ENCODE results near the gene EME1.

The EME1 gene

DNA sequence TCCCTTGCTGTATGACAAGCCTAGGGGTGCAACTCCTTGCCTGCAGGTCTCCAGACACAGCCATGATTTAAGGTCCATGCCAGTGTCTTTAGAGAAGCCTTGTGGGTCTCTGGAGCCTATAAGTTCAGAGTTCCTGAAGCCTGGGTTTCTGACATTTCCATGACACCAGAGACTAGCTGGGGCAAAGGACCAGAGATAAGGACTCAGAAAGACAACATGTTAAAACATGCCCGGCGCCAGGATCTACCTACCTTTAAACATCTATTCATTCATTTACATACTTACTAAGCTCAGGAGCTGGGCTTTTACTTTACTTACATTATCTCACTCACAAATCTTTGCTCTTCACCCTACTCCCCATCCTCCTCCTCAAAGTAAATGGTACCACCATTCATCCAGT lies 1.5 kb upstream of the EME1 start:
- H3K36me3 ChIP-seq (ENCODE audit: control insufficient read depth, low read depth, low read length) = peaks cover 47% of the 10 kb centered on the region
- no peaks in the 10 kb centered on the region for H3K9me3 ChIP-seq (ENCODE audit: control insufficient read depth, low read depth, low read length)
- no peak overlapping the region for H3K9ac ChIP-seq (ENCODE audit: low read length)

DNA sequence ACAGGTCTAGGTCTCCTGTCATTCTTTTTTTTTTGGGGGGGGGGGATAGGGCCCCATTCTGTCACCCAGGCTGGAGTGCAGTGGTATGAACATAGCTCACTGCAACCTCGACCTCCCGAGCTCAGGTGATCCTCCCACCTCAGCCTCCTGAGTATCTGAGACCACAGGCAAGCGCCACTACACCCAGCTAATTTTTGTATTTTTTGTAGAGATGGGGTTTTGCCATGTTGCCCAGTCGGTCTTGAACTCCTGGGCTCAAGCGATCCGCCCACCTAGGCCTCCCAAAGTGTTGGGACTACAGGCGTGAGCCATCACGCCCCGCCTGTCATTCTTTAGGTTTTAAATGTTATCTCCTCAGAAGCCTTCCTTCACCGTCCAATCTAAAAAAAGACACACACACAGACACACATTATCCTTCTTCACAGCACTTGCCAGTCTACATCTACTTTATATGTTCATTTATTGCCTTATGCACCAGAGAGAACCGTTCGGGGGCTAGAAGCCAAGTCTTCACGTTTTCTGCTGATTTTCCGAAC lies 739 bp upstream of the EME1 start:
- Histone ChIP-seq H3K36me3 (ENCODE audit: control insufficient read depth, low read depth, low read length) (peaks cover 41% of the 10 kb centered on the region), H3K27ac (ENCODE audit: low read length) (peak overlapping the region; percentile 96), H3K27me3 (ENCODE audit: control insufficient read depth, insufficient read depth, low read length) (no peaks in the 10 kb centered on the region), H3K4me3 (ENCODE audit: low read length) (peak overlapping the region; percentile 99), H3K9ac (ENCODE audit: low read length) (peak overlapping the region; percentile 96), H3K9me3 (ENCODE audit: control insufficient read depth, low read depth, low read length) (no peaks in the 10 kb centered on the region), H3K4me1 (ENCODE audit: control insufficient read depth, low read depth, low read length) (peaks cover 4% of the 10 kb centered on the region)

More for the DNA sequence above, 1.5 kb upstream of the EME1 start:
- Histone ChIP-seq H3K27me3 (ENCODE audit: control insufficient read depth, insufficient read depth, low read length) (no peaks in the 10 kb centered on the region), H3K27ac (ENCODE audit: low read length) (no peak overlapping the region), H3K4me1 (ENCODE audit: control insufficient read depth, low read depth, low read length) (peaks cover 4% of the 10 kb centered on the region), H3K4me3 (ENCODE audit: low read length) (peak overlapping the region; percentile 99)

- Histone ChIP-seq H3K27ac (ENCODE audit: low read length) (no peak overlapping the region), H3K4me1 (ENCODE audit: control insufficient read depth, low read depth, low read length) (peaks cover 4% of the 10 kb centered on the region), H3K9ac (ENCODE audit: low read length) (peak overlapping the region; percentile 96), H3K4me3 (ENCODE audit: low read length) (peak overlapping the region; percentile 99), H3K27me3 (ENCODE audit: control insufficient read depth, insufficient read depth, low read length) (no peaks in the 10 kb centered on the region), H3K9me3 (ENCODE audit: control insufficient read depth, low read depth, low read length) (no peaks in the 10 kb centered on the region), H3K36me3 (ENCODE audit: control insufficient read depth, low read depth, low read length) (peaks cover 26% of the 10 kb centered on the region)
Observed at GRCh38 chr17:50373705-50374104, 676 bp downstream of the EME1 start.

GRCh38 chr17:50375858-50376538 lies 3.0 kb downstream of the EME1 start:
- H3K27me3 ChIP-seq (ENCODE audit: control insufficient read depth, insufficient read depth, low read length) = no peaks in the 10 kb centered on the region
- no peak overlapping the region for H3K9ac ChIP-seq (ENCODE audit: low read length)
- H3K9me3 ChIP-seq (ENCODE audit: control insufficient read depth, low read depth, low read length) = no peaks in the 10 kb centered on the region
- H3K4me1 ChIP-seq (ENCODE audit: control insufficient read depth, low read depth, low read length) = peaks cover 4% of the 10 kb centered on the region
- no peak overlapping the region for H3K4me3 ChIP-seq (ENCODE audit: low read length)
- no peak overlapping the region for H3K27ac ChIP-seq (ENCODE audit: low read length)
- peaks cover 28% of the 10 kb centered on the region for H3K36me3 ChIP-seq (ENCODE audit: control insufficient read depth, low read depth, low read length)

- no peak overlapping the region for H3K4me3 ChIP-seq (ENCODE audit: low read length)
- peaks cover 58% of the 10 kb centered on the region for H3K36me3 ChIP-seq (ENCODE audit: control insufficient read depth, low read depth, low read length)
- no peak overlapping the region for H3K9ac ChIP-seq (ENCODE audit: low read length)
- no peak overlapping the region for H3K27ac ChIP-seq (ENCODE audit: low read length)
- no peaks in the 10 kb centered on the region for H3K27me3 ChIP-seq (ENCODE audit: control insufficient read depth, insufficient read depth, low read length)
- no peaks in the 10 kb centered on the region for H3K4me1 ChIP-seq (ENCODE audit: control insufficient read depth, low read depth, low read length)
- no peaks in the 10 kb centered on the region for H3K9me3 ChIP-seq (ENCODE audit: control insufficient read depth, low read depth, low read length)
Observed at GRCh38 chr17:50379351-50380132, 6.5 kb downstream of the EME1 start.

- Histone ChIP-seq H3K27ac (ENCODE audit: low read length) (no peak overlapping the region), H3K4me1 (ENCODE audit: control insufficient read depth, low read depth, low read length) (no peaks in the 10 kb centered on the region), H3K4me3 (ENCODE audit: low read length) (no peak overlapping the region), H3K9ac (ENCODE audit: low read length) (no peak overlapping the region), H3K36me3 (ENCODE audit: control insufficient read depth, low read depth, low read length) (peaks cover 68% of the 10 kb centered on the region), H3K27me3 (ENCODE audit: control insufficient read depth, insufficient read depth, low read length) (no peaks in the 10 kb centered on the region), H3K9me3 (ENCODE audit: control insufficient read depth, low read depth, low read length) (no peaks in the 10 kb centered on the region)
Observed at GRCh38 chr17:50380369-50381259, 7.6 kb downstream of the EME1 start.

- Histone ChIP-seq H3K27me3 (ENCODE audit: control insufficient read depth, insufficient read depth, low read length) (no peaks in the 10 kb centered on the region), H3K4me1 (ENCODE audit: control insufficient read depth, low read depth, low read length) (no peaks in the 10 kb centered on the region), H3K4me3 (ENCODE audit: low read length) (no peak overlapping the region), H3K9ac (ENCODE audit: low read length) (no peak overlapping the region), H3K9me3 (ENCODE audit: control insufficient read depth, low read depth, low read length) (no peaks in the 10 kb centered on the region), H3K27ac (ENCODE audit: low read length) (no peak overlapping the region), H3K36me3 (ENCODE audit: control insufficient read depth, low read depth, low read length) (peaks cover 71% of the 10 kb centered on the region)
Observed at GRCh38 chr17:50381260-50381815, 8.3 kb downstream of the EME1 start.

DNA sequence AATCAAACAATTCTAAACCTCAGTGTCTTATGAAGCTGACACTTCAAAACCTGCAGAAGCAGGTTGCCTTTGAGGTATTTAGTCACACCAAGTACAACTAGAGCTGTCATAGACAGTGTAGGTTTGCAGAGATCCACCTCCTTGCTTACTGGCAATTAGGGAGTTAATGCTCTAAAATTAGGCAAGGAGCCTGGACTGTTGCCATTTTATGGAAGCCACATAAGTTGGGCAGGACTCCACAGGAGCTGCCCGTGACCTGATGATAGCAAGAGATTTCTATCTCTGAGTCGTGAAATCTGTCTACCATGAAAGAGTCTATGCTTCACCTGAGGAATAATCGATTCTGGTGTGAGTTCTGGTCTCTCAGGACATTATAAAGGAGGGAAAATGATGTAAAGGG lies 8.9 kb downstream of the EME1 start:
- H3K4me1 ChIP-seq (ENCODE audit: control insufficient read depth, low read depth, low read length) = no peaks in the 10 kb centered on the region
- H3K9me3 ChIP-seq (ENCODE audit: control insufficient read depth, low read depth, low read length) = no peaks in the 10 kb centered on the region
- H3K36me3 ChIP-seq (ENCODE audit: control insufficient read depth, low read depth, low read length) = peaks cover 77% of the 10 kb centered on the region
- H3K4me3 ChIP-seq (ENCODE audit: low read length) = no peak overlapping the region
- H3K27me3 ChIP-seq (ENCODE audit: control insufficient read depth, insufficient read depth, low read length) = no peaks in the 10 kb centered on the region
- H3K9ac ChIP-seq (ENCODE audit: low read length) = no peak overlapping the region
- no peak overlapping the region for H3K27ac ChIP-seq (ENCODE audit: low read length)

DNA sequence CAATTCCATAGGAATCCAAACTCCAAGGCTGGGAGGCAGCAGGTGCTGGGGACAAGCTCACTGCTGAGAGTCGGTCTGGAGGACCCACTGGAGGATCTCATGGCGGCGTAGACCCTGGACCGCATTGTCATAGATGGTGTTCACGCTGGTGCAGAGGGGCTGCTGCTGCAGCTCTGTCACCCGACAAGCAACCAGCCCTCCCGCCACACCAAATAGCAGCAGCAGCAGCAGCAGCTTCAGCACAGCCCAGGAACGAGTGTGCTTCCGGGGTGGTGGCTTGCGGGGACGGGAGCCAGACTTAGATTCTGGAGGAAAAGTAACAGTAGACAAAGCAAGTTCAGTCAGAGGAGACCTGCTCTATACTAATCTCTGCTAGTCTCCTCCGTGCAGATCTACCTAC lies 9.9 kb downstream of the EME1 start:
- H3K9me3 ChIP-seq (ENCODE audit: control insufficient read depth, low read depth, low read length) = no peaks in the 10 kb centered on the region
- H3K27me3 ChIP-seq (ENCODE audit: control insufficient read depth, insufficient read depth, low read length) = no peaks in the 10 kb centered on the region
- H3K4me1 ChIP-seq (ENCODE audit: control insufficient read depth, low read depth, low read length) = no peaks in the 10 kb centered on the region
- H3K4me3 ChIP-seq (ENCODE audit: low read length) = no peak overlapping the region
- peaks cover 87% of the 10 kb centered on the region for H3K36me3 ChIP-seq (ENCODE audit: control insufficient read depth, low read depth, low read length)
- H3K9ac ChIP-seq (ENCODE audit: low read length) = no peak overlapping the region
- H3K27ac ChIP-seq (ENCODE audit: low read length) = no peak overlapping the region

- Histone ChIP-seq H3K27ac (ENCODE audit: low read length) (no peak overlapping the region), H3K4me1 (ENCODE audit: control insufficient read depth, low read depth, low read length) (no peaks in the 10 kb centered on the region), H3K9ac (ENCODE audit: low read length) (no peak overlapping the region), H3K27me3 (ENCODE audit: control insufficient read depth, insufficient read depth, low read length) (no peaks in the 10 kb centered on the region), H3K36me3 (ENCODE audit: control insufficient read depth, low read depth, low read length) (peaks cover 96% of the 10 kb centered on the region), H3K9me3 (ENCODE audit: control insufficient read depth, low read depth, low read length) (no peaks in the 10 kb centered on the region), H3K4me3 (ENCODE audit: low read length) (no peak overlapping the region)
Observed at GRCh38 chr17:50386510-50386909, 13.5 kb downstream of the EME1 start.

DNA sequence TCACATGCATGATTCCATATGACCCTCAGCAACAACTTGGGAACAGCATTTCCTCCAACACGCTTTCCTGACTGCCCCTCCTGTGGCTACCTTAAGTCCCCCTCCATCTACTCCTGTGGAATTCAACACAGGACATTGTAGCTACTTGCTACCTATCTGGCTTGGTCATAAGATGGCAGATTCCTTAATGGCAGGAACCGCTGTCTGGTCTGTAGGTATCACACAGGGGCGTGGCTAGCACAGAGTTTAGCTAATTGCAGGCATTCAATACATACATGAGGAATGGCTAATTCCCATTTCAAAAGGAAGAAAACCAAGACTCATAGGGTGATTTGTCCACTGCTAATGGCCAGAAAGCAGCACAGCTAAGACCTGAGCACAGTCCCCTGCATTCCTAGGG lies 15.7 kb downstream of the EME1 start:
- H3K27ac ChIP-seq (ENCODE audit: low read length) = no peak overlapping the region

More for the DNA sequence above, 15.7 kb downstream of the EME1 start:
- no peaks in the 10 kb centered on the region for H3K4me1 ChIP-seq (ENCODE audit: control insufficient read depth, low read depth, low read length)
- peaks cover 96% of the 10 kb centered on the region for H3K36me3 ChIP-seq (ENCODE audit: control insufficient read depth, low read depth, low read length)
- H3K9me3 ChIP-seq (ENCODE audit: control insufficient read depth, low read depth, low read length) = no peaks in the 10 kb centered on the region
- H3K9ac ChIP-seq (ENCODE audit: low read length) = no peak overlapping the region
- no peak overlapping the region for H3K4me3 ChIP-seq (ENCODE audit: low read length)
- H3K27me3 ChIP-seq (ENCODE audit: control insufficient read depth, insufficient read depth, low read length) = no peaks in the 10 kb centered on the region

Measured in iPS-18a (cell line).